Measurements from ENCODE around the gene BRICD5. TPM values are rescaled to one million over a fixed set of nuclear protein-coding genes. Genes with fewer than 3 reads are reported as not detected.

The BRICD5 gene
- total and polyA plus RNA-seq, 2 of the 4 experiments (the other 2 are of a cell fraction), result 0.18 to 0.94 TPM

GRCh38 chr16:2242598-2242997 is 31.9 kb upstream of the BRICD5 start:
- H2AK9ac ChIP-seq (replicated peaks; ENCODE audit: low read depth, low read length, poor library complexity), result no peak overlapping the region
- no peak overlapping the region for H3K27ac ChIP-seq (ENCODE audit: insufficient read depth, low read length)
- POLR2A ChIA-PET (ENCODE audit: unreplicated experiment), result no interaction called here
- H2AFZ ChIP-seq (replicated peaks; ENCODE audit: low read length, poor library complexity), result no peak overlapping the region
- no peak overlapping the region for H2BK5ac ChIP-seq (ENCODE audit: low read depth, low read length, poor library complexity, severe bottlenecking)
- H3K4me3 ChIP-seq (ENCODE audit: insufficient read depth, low read depth, low read length), result no peak overlapping the region
- no peaks in the 10 kb centered on the region for H3K9me3 ChIP-seq (ENCODE audit: control insufficient read depth, insufficient read depth, low read length)
- CTCF ChIA-PET, result no interaction called here
- WGBS, 2 experiments (ENCODE audit: extremely low coverage in 2 of 2, insufficient read length in 1 of 2), result 89% methylated on average over 6 of the region's 11 CpGs; no CpG with 5 or more reads in 1 of the 2 experiments
- no peak overlapping the region for H4K5ac ChIP-seq (ENCODE audit: low read depth, low read length)
- TF ChIP-seq SMC3 (IDR thresholded peaks at IDR 0.05; ENCODE audit: low read depth, low read length) (no peak), FOS (IDR thresholded peaks at IDR 0.05; ENCODE audit: low read depth, low read length) (no peak), RAD21 (IDR thresholded peaks at IDR 0.05; ENCODE audit: low read length) (no peak), MAZ (IDR thresholded peaks at IDR 0.05; ENCODE audit: borderline replicate concordance, low read depth, low read length) (no peak), CTCF (conservative IDR thresholded peaks at IDR 0.05; ENCODE audit: low read depth, low read length) (no peak), NFE2L2 (IDR thresholded peaks at IDR 0.05; ENCODE audit: low read depth, low read length) (no peak), RCOR1 (IDR thresholded peaks at IDR 0.05; ENCODE audit: insufficient replicate concordance, low read length) (no peak), CHD1 (IDR thresholded peaks at IDR 0.05; ENCODE audit: low read depth, low read length) (no peak), BHLHE40 (IDR thresholded peaks at IDR 0.05; ENCODE audit: low read depth, low read length) (no peak), MXI1 (IDR thresholded peaks at IDR 0.05; ENCODE audit: borderline replicate concordance, low read depth, low read length) (no peak), POLR2A (IDR thresholded peaks at IDR 0.05; ENCODE audit: low read depth, low read length) (no peak), CEBPB (IDR thresholded peaks at IDR 0.05; ENCODE audit: low read depth, low read length) (no peak), MAFK (IDR thresholded peaks at IDR 0.05; ENCODE audit: low read depth, low read length) (no peak), RFX5 (IDR thresholded peaks at IDR 0.05; ENCODE audit: low read depth, low read length) (no peak)
- TF ChIP-seq, protein P1, sequence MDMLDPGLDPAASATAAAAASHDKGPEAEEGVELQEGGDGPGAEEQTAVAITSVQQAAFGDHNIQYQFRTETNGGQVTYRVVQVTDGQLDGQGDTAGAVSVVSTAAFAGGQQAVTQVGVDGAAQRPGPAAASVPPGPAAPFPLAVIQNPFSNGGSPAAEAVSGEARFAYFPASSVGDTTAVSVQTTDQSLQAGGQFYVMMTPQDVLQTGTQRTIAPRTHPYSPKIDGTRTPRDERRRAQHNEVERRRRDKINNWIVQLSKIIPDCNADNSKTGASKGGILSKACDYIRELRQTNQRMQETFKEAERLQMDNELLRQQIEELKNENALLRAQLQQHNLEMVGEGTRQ (IDR thresholded peaks at IDR 0.05; ENCODE audit: low read depth, low read length), result no peak
- TF ChIP-seq, protein P2, sequence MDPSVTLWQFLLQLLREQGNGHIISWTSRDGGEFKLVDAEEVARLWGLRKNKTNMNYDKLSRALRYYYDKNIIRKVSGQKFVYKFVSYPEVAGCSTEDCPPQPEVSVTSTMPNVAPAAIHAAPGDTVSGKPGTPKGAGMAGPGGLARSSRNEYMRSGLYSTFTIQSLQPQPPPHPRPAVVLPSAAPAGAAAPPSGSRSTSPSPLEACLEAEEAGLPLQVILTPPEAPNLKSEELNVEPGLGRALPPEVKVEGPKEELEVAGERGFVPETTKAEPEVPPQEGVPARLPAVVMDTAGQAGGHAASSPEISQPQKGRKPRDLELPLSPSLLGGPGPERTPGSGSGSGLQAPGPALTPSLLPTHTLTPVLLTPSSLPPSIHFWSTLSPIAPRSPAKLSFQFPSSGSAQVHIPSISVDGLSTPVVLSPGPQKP (IDR thresholded peaks at IDR 0.05; ENCODE audit: borderline replicate concordance, low read depth, low read length), result no peak
- no peak overlapping the region for H3K4ac ChIP-seq (ENCODE audit: low read depth, low read length)
- no peak overlapping the region for H4K91ac ChIP-seq (ENCODE audit: insufficient read depth, low read depth, low read length)
- H2BK120ac ChIP-seq (ENCODE audit: low read depth, low read length), result no peak overlapping the region
- H3K23ac ChIP-seq (ENCODE audit: low read depth, low read length), result no peak overlapping the region
- no peaks in the 10 kb centered on the region for H3K9me1 ChIP-seq (ENCODE audit: insufficient read depth, low read length)
- in situ Hi-C loops (cut with MboI; ENCODE audit: low sequenced_read_pairs) (no loop called here), intact Hi-C loops (cut with micrococcal nuclease) (no loop called here), dilution Hi-C loops (cut with HindIII; ENCODE audit: low sequenced_read_pairs, unreplicated experiment) (no loop called here)
- no peaks in the 10 kb centered on the region for H3K4me1 ChIP-seq (ENCODE audit: control insufficient read depth, insufficient read depth, low read length)
- H3K79me1 ChIP-seq (ENCODE audit: low read depth in 1 of 2, low read length in 2 of 2), result peaks cover 10 to 23% of the 10 kb centered on the region in 2 experiments
- no peak overlapping the region for H3K14ac ChIP-seq (replicated peaks; ENCODE audit: low read depth, low read length)
- H2AK5ac ChIP-seq (ENCODE audit: low read depth, low read length), result no peak overlapping the region
- ATAC-seq (ENCODE audit: low read depth) (no peak), DNase-seq (no peak)
- H3K4me2 ChIP-seq (ENCODE audit: low read depth, low read length), result no peak overlapping the region
- H3K56ac ChIP-seq (ENCODE audit: extremely low read depth, insufficient read depth, low read length), result no peak overlapping the region
- peaks cover under 1% of the 10 kb centered on the region; the same call in 1 of the 2 replicates for H3K27me3 ChIP-seq (ENCODE audit: control insufficient read depth, insufficient read depth, low read length)
- H2BK15ac ChIP-seq (ENCODE audit: low read depth, low read length), result no peak overlapping the region
- H3K18ac ChIP-seq (ENCODE audit: low read depth, low read length), result no peak overlapping the region
- no peak overlapping the region for H2BK20ac ChIP-seq (ENCODE audit: low read depth, low read length)
- H3K9ac ChIP-seq (ENCODE audit: low read depth, low read length), result no peak overlapping the region
- H4K20me1 ChIP-seq (ENCODE audit: insufficient read depth, low read length), result no peaks in the 10 kb centered on the region; the same call in none of the 2 replicates
- H3K36me3 ChIP-seq (ENCODE audit: control insufficient read depth, insufficient read depth, low read length), result peaks cover 50% of the 10 kb centered on the region
- BruUV-seq (replicated peaks), result no TSS peak
- H4K8ac ChIP-seq (ENCODE audit: low read depth in 2 of 2, low read length in 2 of 2), result no peak overlapping the region

All from IMR-90 (cell line).